AG10803 (cell line): ENCODE data around the gene REG1B.

ENCODE experiments used
- DNase-seq: peaks from one replicate; pipeline ENCODE4 v3.0.0; 2010; ENCODE audit warnings: low read depth
- H3K4me3 ChIP-seq: 2 replicates; pipeline ENCODE4 v1.5.1; 2011; ENCODE audit warnings: mild to moderate bottlenecking, low read length, control low read depth
- TF ChIP-seq, protein P1 (sequence below): conservative IDR thresholded peaks from 2 replicates; pipeline ENCODE4 v1.5.1; 2011; ENCODE audit warnings: mild to moderate bottlenecking, low read length, control low read depth, inconsistent platforms

REG1B gene

DNA sequence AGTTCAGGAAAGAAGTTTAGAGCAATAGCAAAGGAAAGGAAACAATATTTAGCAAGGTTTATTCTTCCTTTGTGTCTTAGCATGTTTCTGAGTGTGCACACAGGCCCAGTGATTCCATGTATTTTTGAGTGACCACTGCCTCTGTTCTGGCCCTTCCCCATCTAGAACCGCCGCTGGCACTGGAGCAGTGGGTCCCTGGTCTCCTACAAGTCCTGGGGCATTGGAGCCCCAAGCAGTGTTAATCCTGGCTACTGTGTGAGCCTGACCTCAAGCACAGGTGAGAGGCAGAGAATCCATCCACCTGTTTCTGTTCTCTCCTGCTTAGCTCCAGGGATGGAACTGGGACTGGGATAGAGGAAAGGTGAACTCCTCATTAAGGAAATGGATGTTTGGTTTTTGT is 34.9 kb upstream of the REG1B start:
- H3K4me3 ChIP-seq, result no peak overlapping the region
- TF ChIP-seq, protein P1, sequence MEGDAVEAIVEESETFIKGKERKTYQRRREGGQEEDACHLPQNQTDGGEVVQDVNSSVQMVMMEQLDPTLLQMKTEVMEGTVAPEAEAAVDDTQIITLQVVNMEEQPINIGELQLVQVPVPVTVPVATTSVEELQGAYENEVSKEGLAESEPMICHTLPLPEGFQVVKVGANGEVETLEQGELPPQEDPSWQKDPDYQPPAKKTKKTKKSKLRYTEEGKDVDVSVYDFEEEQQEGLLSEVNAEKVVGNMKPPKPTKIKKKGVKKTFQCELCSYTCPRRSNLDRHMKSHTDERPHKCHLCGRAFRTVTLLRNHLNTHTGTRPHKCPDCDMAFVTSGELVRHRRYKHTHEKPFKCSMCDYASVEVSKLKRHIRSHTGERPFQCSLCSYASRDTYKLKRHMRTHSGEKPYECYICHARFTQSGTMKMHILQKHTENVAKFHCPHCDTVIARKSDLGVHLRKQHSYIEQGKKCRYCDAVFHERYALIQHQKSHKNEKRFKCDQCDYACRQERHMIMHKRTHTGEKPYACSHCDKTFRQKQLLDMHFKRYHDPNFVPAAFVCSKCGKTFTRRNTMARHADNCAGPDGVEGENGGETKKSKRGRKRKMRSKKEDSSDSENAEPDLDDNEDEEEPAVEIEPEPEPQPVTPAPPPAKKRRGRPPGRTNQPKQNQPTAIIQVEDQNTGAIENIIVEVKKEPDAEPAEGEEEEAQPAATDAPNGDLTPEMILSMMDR, result no peak
- DNase-seq, result no peak

GRCh38 chr2:79120194-79120713 is 32.5 kb upstream of the REG1B start, which contains the start of gene REG1A:
Gene REG1A, plus strand, starts transcription at chr2:79120488. Its CDS starts 374 bp downstream, at chr2:79120862.
- H3K4me3 ChIP-seq, result no peak within 1 kb of the TSS

GRCh38 chr2:79116997-79117928 is 29.5 kb upstream of the REG1B start:
- no peak overlapping the region for H3K4me3 ChIP-seq
- DNase-seq, result no peak
- TF ChIP-seq, protein P1, result no peak

More at GRCh38 chr2:79120194-79120713, 32.5 kb upstream of the REG1B start, which contains the start of gene REG1A:
- TF ChIP-seq, protein P1, result no peak
- DNase-seq, result no peak

- TF ChIP-seq, protein P1, result no peak
- no peak overlapping the region for H3K4me3 ChIP-seq
- DNase-seq, result no peak
Observed at GRCh38 chr2:79114797-79115494, 27.2 kb upstream of the REG1B start.

DNA sequence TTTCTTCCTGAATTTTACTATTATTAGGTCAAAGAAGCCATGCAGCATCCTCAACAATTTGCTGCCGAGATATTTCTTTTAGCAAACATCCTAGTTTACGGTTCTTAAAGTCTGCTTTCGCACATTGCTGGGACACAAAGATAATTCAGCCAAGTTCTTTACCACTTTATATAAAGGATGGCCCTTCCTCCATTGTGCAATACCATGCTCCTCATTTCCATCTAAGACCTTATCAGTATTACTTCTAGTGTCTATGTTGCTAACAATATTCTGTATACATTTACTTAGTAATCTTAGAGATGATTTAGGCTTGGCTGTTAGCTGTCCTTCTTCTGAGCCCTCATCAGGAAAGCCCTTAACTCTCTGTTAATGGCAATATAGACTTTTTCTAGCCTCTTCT is 24.5 kb upstream of the REG1B start:
- TF ChIP-seq, protein P1, result no peak
- no peak overlapping the region for H3K4me3 ChIP-seq
- no peak for DNase-seq

DNA sequence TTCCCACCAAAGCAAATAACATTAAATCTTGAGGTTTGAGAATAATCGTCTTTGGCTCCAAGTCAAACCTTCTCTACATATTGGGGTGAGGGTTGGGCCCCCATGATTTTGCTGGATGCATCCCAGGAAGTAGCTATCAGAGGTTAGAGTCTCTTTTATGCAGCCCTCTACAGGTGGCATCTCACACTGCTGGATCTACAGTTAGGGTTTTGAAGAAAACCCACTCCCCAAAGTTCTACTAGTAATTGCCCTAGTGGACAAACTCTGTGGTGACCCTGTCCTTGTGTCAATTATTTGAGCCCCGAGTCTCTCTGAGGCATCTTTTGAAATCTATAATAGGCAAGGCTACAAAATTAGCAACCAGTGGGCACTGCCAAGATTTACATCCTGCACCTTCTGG is 17.5 kb upstream of the REG1B start:
- TF ChIP-seq, protein P1, result no peak
- no peak for DNase-seq
- H3K4me3 ChIP-seq, result no peak overlapping the region
